Spleen (tissue), 11 donors: ENCODE data around the gene CHMP1B. TPM values are rescaled to one million over a fixed set of nuclear protein-coding genes. Genes with fewer than 3 reads are reported as not detected.
A peak's percentile ranks its signal among the peaks of the same experiment; 100 is the strongest.
"Not testable (repeated sequence)": the region's sequence is repeated elsewhere in the genome, so short reads cannot be mapped to it uniquely, and the experiment has no call there.

Source experiments
- DNase-seq: peaks from one replicate; pipeline ENCODE4 v3.0.0-alpha.2; 2020
- H3K27ac ChIP-seq, 8 donors: fragments of 200-600 bp; sonication (generic) in 7 of 8; 1 replicate in 4 of 8; 2 replicates in 4 of 8; pipeline versions ENCODE4 v1.5.0 to v1.8.0; 2016 to 2021; ENCODE audit warnings: inconsistent platforms in 4 of 8, mild to moderate bottlenecking in 4 of 8, moderate library complexity in 1 of 8
- H3K27me3 ChIP-seq, 7 donors: fragments of 200-600 bp; sonication (generic) in 6 of 7; replicated peaks in 1 of 7; 1 replicate in 4 of 7; 2 replicates in 3 of 7; pipeline versions ENCODE4 v1.5.0 to v1.8.0; 2016 to 2021; ENCODE audit warnings: inconsistent platforms in 3 of 7, mild to moderate bottlenecking in 1 of 7
- H3K36me3 ChIP-seq, 6 donors: fragments of 200-600 bp; sonication (generic) in 5 of 6; 1 replicate in 4 of 6; 2 replicates in 2 of 6; pipeline versions ENCODE4 v1.5.0 to v1.8.0; 2016 to 2021; ENCODE audit warnings: inconsistent platforms in 2 of 6
- H3K4me1 ChIP-seq, 6 donors: fragments of 200-600 bp; sonication (generic) in 5 of 6; 1 replicate in 3 of 6; 2 replicates in 3 of 6; pipeline versions ENCODE4 v1.5.0 to v1.8.0; 2016 to 2021; ENCODE audit warnings: inconsistent platforms in 3 of 6
- H3K4me3 ChIP-seq, 8 donors: fragments of 200-600 bp; sonication (generic) in 7 of 8; 1 replicate in 4 of 8; 2 replicates in 4 of 8; pipeline versions ENCODE4 v1.5.0 to v1.8.0; 2016 to 2021; ENCODE audit warnings: inconsistent platforms in 4 of 8, mild to moderate bottlenecking in 4 of 8, moderate library complexity in 2 of 8
- H3K9me3 ChIP-seq, 8 donors: fragments of 200-600 bp; sonication (generic) in 7 of 8; 1 replicate in 4 of 8; 2 replicates in 4 of 8; pipeline versions ENCODE4 v1.5.0 to v1.8.0; 2016 to 2021; ENCODE audit warnings: inconsistent platforms in 4 of 8
- POLR2A ChIP-seq, 3 donors: fragments of 450-650 bp; IDR thresholded peaks; one replicate each; pipeline ENCODE4 v1.5.1; 2017; ENCODE audit warnings: antibody characterized with exemption in 3 of 3, mild to moderate bottlenecking in 1 of 3
- POLR2AphosphoS5 ChIP-seq, 3 donors: sonication (generic); formaldehyde crosslinking; IDR thresholded peaks; one replicate each; pipeline ENCODE4 v1.5.1; 2017; ENCODE audit warnings: antibody characterized with exemption in 3 of 3
- WGBS, 5 donors: extraction: QIAGEN DNeasy Blood & Tissue Kit in 3 of 5; methylation state at CpG; one replicate each; pipeline versions ENCODE4 v1.1.5 to v1.1.7; 2013 to 2018; 5-methylcytosine and 5-hydroxymethylcytosine counted together
- intact Hi-C: fragments of 100-400 bp; cut with DNase I; formaldehyde crosslinking; loops from one replicate; pipeline ENCODE4 v1.15.0; 2023; ENCODE audit warnings: low total_unique reads
- polyA plus RNA-seq, 3 donors: library from polyadenylated mRNA; stranded (reverse); fragments of 200-250 nt; gene quantifications; one replicate each; pipeline ENCODE4 v1.2.1, GENCODE V29; 2013
- total RNA-seq, 7 donors: library from RNA; depleted of rRNA in 3 of 7; stranded (reverse); fragments of >200 nt in 3 of 7; fragmentation: NEBNext Ultra II Directional in 4 of 7; extraction: Animal tissue kit (Norgen Biotek cat#: 25700) in 4 of 7; gene quantifications; one replicate each; pipeline versions ENCODE4 v1.1.0 to v1.2.1, GENCODE V29; 2016 to 2021
- TF ChIP-seq, protein P1 (sequence below), 11 experiments: fragments of 200-600 bp in 7 of 11; fragments of 450-650 bp in 4 of 11; sonication (generic) in 4 of 11; IDR thresholded peaks in 8 of 11; conservative IDR thresholded peaks in 3 of 11; 1 replicate in 7 of 11; 2 replicates in 4 of 11; pipeline versions ENCODE4 v1.4.0 to v1.8.0; 2016 to 2021; ENCODE audit warnings: antibody characterized with exemption in 11 of 11, inconsistent platforms in 4 of 11, mild to moderate bottlenecking in 1 of 11
- donor health status: healthy with polysubstance abuse.
- donor health status: DM: no; HTN: no; CAD: no; lungs with moderate emphysema.
- donor health status: DM: no; HTN: no; CAD: no.
- donor health status: Bipolar disorder and iron deficiency.
- donor health status: healthy.
- donor health status: DM: no; HTN: no; CAD: no.
- donor health status: DM: yes; HTN: yes; CAD: no.

Gene CHMP1B
- total and polyA plus RNA-seq, 10 donors = 33.1 to 58.0 (median 38.7) TPM

DNA sequence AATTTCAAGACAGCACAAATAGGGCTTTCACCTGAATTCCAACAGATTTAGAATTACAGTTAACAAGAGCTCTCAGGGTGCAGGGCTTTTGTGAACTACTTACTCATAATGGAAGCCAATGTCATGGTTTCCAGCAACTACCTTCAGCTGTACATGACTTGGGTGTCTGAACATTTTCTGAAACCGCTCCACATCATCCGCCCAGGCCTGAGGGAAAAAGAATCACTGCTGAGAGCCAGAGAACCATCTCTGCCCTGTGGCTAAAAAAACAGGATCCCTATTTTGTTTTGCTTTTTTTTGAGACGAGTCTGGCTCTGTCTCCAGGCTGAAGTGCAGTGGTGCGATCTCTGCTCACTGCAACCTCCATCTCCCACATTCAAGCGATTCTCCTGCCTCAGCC is 38.1 kb downstream of the CHMP1B start:
- Histone ChIP-seq H3K27me3 (no peaks in the 10 kb centered on the region), H3K27ac (no peak overlapping the region), H3K36me3 (peaks cover 0 to 100% (median 65%) of the 10 kb centered on the region in 6 donors), H3K4me1 (peaks cover 0 to 43% (median 14%) of the 10 kb centered on the region in 6 donors), H3K4me3 (no peak overlapping the region), H3K9me3 (no peaks in the 10 kb centered on the region)
- TF ChIP-seq POLR2A (IDR thresholded peaks at IDR 0.05) (no peak), POLR2AphosphoS5 (IDR thresholded peaks at IDR 0.05) (no peak)
- DNase-seq = no peak
- intact Hi-C loops = no loop called here
- 96 to 99% (median 97%) methylated on average over 5 of the region's 5 CpGs for WGBS, 5 donors

DNA sequence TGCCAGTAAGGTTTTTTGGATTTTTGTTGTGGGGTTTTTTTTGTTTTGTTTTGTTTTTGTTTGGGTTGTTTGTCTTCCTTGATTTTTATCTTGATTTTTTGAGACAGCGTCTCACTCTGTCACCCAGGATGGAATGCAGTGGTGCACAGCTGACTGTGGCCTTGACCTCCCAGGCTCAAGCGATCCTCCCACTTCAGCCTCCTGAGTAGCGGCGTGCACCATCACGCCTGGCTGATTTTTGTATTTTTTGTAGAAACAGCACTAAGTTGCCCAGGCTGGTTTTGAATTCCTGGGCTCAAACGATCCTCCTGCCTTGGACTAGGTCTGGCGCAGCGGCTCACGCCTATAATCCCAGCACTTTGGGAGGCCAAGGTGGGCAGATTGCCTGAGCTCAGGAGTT is 40.5 kb downstream of the CHMP1B start:
- TF ChIP-seq POLR2AphosphoS5 (IDR thresholded peaks at IDR 0.05) (no peak), POLR2A (IDR thresholded peaks at IDR 0.05) (no peak)
- TF ChIP-seq, protein P1, sequence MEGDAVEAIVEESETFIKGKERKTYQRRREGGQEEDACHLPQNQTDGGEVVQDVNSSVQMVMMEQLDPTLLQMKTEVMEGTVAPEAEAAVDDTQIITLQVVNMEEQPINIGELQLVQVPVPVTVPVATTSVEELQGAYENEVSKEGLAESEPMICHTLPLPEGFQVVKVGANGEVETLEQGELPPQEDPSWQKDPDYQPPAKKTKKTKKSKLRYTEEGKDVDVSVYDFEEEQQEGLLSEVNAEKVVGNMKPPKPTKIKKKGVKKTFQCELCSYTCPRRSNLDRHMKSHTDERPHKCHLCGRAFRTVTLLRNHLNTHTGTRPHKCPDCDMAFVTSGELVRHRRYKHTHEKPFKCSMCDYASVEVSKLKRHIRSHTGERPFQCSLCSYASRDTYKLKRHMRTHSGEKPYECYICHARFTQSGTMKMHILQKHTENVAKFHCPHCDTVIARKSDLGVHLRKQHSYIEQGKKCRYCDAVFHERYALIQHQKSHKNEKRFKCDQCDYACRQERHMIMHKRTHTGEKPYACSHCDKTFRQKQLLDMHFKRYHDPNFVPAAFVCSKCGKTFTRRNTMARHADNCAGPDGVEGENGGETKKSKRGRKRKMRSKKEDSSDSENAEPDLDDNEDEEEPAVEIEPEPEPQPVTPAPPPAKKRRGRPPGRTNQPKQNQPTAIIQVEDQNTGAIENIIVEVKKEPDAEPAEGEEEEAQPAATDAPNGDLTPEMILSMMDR (IDR thresholded peaks at IDR 0.05 in 8 of 11, conservative IDR thresholded peaks at IDR 0.05 in 3 of 11) = no peak

DNA sequence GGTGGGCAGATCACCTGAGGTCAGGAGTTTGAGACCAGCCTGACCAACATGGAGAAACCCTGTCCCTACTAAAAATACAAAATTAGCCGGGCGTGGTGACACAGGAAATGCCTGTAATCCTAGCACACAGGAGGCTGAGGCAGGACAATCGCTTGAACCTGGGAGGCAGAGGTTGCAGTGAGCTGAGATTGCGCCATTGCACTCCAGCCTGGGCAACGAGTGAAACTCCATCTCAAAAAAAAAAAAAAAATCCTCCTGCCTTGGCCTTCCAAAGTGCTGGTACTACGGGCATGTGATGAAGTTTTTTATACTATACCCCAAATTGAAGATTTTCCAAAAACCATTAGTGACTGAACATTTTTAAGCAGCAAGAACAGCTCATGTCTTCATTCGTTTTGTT is 41.2 kb downstream of the CHMP1B start:
- H3K9me3 ChIP-seq, DNase-seq, H3K4me3 ChIP-seq, H3K27me3 ChIP-seq, intact Hi-C loops: not testable (repeated sequence)
- WGBS, 5 donors = 53 to 84% (median 74%) methylated on average over 7 of the region's 7 CpGs
- peak overlapping the region in 1 of 8 donors; percentile 72 for H3K27ac ChIP-seq
- H3K4me1 ChIP-seq = peaks cover 0 to 32% (median 9%) of the 10 kb centered on the region in 6 donors
- H3K36me3 ChIP-seq = peaks cover 0 to 99% (median 51%) of the 10 kb centered on the region in 6 donors

More for the DNA sequence above, 40.5 kb downstream of the CHMP1B start:
- H3K9me3 ChIP-seq = no peaks in the 10 kb centered on the region
- peaks cover 0 to 32% (median 9%) of the 10 kb centered on the region in 6 donors for H3K4me1 ChIP-seq
- H3K4me3 ChIP-seq = no peak overlapping the region
- intact Hi-C loops = no loop called here
- DNase-seq = no peak
- H3K27me3 ChIP-seq = no peaks in the 10 kb centered on the region
- peaks cover 0 to 100% (median 56%) of the 10 kb centered on the region in 6 donors for H3K36me3 ChIP-seq
- no peak overlapping the region for H3K27ac ChIP-seq
- WGBS, 5 donors = 93 to 99% (median 97%) methylated on average over 9 of the region's 9 CpGs

DNA sequence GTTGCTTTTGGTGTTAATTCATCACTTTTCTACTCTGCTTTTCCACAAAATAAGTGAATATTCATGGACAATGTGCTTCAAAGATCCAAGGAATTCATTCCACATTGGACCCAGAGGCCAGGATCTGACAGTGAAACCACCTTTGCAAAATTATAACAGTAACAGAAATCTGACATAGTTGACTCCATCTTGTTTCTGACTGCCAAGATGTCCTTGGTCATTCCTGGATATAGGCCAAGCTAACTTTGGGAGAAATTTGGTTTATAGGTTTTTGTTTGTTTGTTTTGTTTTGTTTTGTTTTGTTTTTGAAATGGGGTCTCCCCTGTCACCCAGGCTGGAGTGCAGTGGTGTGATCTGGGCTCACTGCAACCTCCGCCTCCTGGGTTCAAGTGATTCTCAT is 46.6 kb downstream of the CHMP1B start:
- H3K4me1 ChIP-seq = peaks cover 0 to 24% (median 9%) of the 10 kb centered on the region in 6 donors
- H3K27me3 ChIP-seq = no peaks in the 10 kb centered on the region
- peaks cover 0 to 97% (median 31%) of the 10 kb centered on the region in 6 donors for H3K36me3 ChIP-seq
- H3K9me3 ChIP-seq = no peaks in the 10 kb centered on the region
- intact Hi-C loops = no loop called here
- TF ChIP-seq, protein P1 (IDR thresholded peaks at IDR 0.05 in 8 of 11, conservative IDR thresholded peaks at IDR 0.05 in 3 of 11) = no peak
- TF ChIP-seq POLR2AphosphoS5 (IDR thresholded peaks at IDR 0.05) (no peak), POLR2A (IDR thresholded peaks at IDR 0.05) (no peak)
- 93 to 100% (median 100%) methylated on average over 1 of the region's 1 CpG for WGBS, 5 donors
- no peak overlapping the region for H3K27ac ChIP-seq
- no peak overlapping the region for H3K4me3 ChIP-seq
- no peak for DNase-seq

DNA sequence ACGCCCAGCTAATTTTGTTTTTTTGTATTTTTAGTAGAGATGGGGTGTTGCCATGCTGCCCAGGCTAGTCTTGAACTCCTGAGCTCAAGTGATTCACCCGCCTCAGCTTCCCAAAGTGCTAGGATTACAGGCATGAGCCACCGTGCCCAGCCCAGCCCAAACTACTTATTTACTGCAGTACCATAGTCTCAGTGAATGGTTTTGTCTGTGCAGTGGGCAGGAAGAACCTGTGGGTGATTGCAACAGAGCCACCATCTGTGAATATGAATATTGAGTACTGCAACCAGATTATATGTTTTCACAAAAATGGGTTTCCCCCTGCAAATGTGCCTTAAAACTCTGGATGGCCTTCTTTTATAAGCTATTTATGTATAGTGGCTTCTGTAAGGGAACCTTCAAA is 47.9 kb downstream of the CHMP1B start:
- 70 to 89% (median 84%) methylated on average over 3 of the region's 3 CpGs for WGBS, 5 donors

More for the DNA sequence above, 47.9 kb downstream of the CHMP1B start:
- Histone ChIP-seq H3K27me3 (no peaks in the 10 kb centered on the region), H3K4me1 (peaks cover 0 to 17% (median 2%) of the 10 kb centered on the region in 6 donors), H3K4me3 (no peak overlapping the region), H3K36me3 (peaks cover 0 to 97% (median 34%) of the 10 kb centered on the region in 6 donors), H3K9me3 (no peaks in the 10 kb centered on the region), H3K27ac (no peak overlapping the region)
- DNase-seq = no peak
- no peak for TF ChIP-seq POLR2AphosphoS5 (IDR thresholded peaks at IDR 0.05)
- TF ChIP-seq POLR2A (IDR thresholded peaks at IDR 0.05) = no peak
- TF ChIP-seq, protein P1 (IDR thresholded peaks at IDR 0.05 in 8 of 11, conservative IDR thresholded peaks at IDR 0.05 in 3 of 11) = no peak
- intact Hi-C loops = no loop called here
